Endothelial cell (in vitro differentiated cells): ENCODE data around the gene ZMIZ1. TPM values are rescaled to one million over a fixed set of nuclear protein-coding genes. Genes with fewer than 3 reads are reported as not detected.

Source experiments
- DNase-seq: peaks from one replicate; pipeline ENCODE4 v3.0.0; 2021; ENCODE audit warnings: low spot score
- H3K27ac Mint-ChIP-seq: one replicate; pipeline ENCODE4 v1.8.0; 2021; ENCODE audit warnings: mixed read lengths, inconsistent platforms; ENCODE audit not compliant: unreplicated experiment
- H3K27me3 Mint-ChIP-seq: one replicate; pipeline ENCODE4 v1.8.0; 2021; ENCODE audit warnings: mild to moderate bottlenecking, moderate library complexity, mixed read lengths, inconsistent platforms; ENCODE audit not compliant: unreplicated experiment
- H3K36me3 Mint-ChIP-seq: one replicate; pipeline ENCODE4 v1.8.0; 2021; ENCODE audit warnings: mild to moderate bottlenecking, low read depth, mixed read lengths, inconsistent platforms; ENCODE audit not compliant: unreplicated experiment
- H3K4me1 Mint-ChIP-seq: one replicate; pipeline ENCODE4 v1.8.0; 2021; ENCODE audit warnings: mild to moderate bottlenecking, mixed read lengths, inconsistent platforms; ENCODE audit not compliant: unreplicated experiment
- H3K4me3 Mint-ChIP-seq: one replicate; pipeline ENCODE4 v1.8.0; 2021; ENCODE audit warnings: mild to moderate bottlenecking, mixed read lengths, inconsistent platforms; ENCODE audit not compliant: unreplicated experiment
- H3K9me3 Mint-ChIP-seq: one replicate; pipeline ENCODE4 v1.8.0; 2021; ENCODE audit warnings: mixed read lengths, inconsistent platforms; ENCODE audit not compliant: unreplicated experiment
- CTCF ChIP-seq: fragments of 200-600 bp; sonication (generic); IDR thresholded peaks from one replicate; pipeline ENCODE4 v1.5.0; 2021; ENCODE audit warnings: antibody characterized with exemption; ENCODE audit not compliant: unreplicated experiment
- total RNA-seq: library from RNA; stranded (reverse); fragmentation: NEBNext Ultra II Directional; extraction: Animal tissue kit (Norgen Biotek cat#: 25700); gene quantifications from one replicate; pipeline ENCODE4 v1.2.1, GENCODE V29; 2021; ENCODE audit not compliant: unreplicated experiment

Gene ZMIZ1
- total RNA-seq, 1 donor from 2014 or later = 102 TPM

DNA sequence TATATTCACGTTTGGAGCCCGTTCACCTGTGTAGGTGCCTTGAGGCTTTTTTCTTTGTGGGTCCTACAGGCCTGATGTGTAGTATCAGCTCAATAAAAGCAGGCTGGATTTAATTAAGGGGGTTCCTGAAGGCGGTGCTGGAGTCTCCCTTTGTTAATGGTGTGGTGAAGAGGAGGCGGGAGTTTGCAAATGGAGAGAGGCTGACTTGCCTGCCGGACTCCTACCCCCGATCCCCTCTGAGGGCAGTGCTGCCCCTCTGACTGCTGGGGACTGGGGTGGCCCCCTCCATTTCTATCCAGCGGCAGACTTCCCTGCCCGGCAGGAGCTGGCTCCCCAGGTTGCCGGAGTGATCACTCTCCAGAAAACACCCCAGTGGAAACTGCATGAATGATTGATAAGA is 45.1 kb downstream of the ZMIZ1 start:
- TF ChIP-seq CTCF = no peak
- H3K27me3 Mint-ChIP-seq = peaks cover 6% of the 10 kb centered on the region

GRCh38 chr10:79115302-79115701 is 46.5 kb downstream of the ZMIZ1 start:
- Mint-ChIP-seq H3K27ac (no peak overlapping the region), H3K36me3 (peaks cover 12% of the 10 kb centered on the region), H3K4me1 (peaks cover 13% of the 10 kb centered on the region), H3K4me3 (no peak overlapping the region), H3K9me3 (no peaks in the 10 kb centered on the region), H3K27me3 (peaks cover 7% of the 10 kb centered on the region)
- TF ChIP-seq CTCF = no peak
- DNase-seq = no peak

More for the DNA sequence above, 45.1 kb downstream of the ZMIZ1 start:
- peaks cover 15% of the 10 kb centered on the region for H3K4me1 Mint-ChIP-seq
- no peak for DNase-seq
- H3K9me3 Mint-ChIP-seq = no peaks in the 10 kb centered on the region
- H3K27ac Mint-ChIP-seq = no peak overlapping the region
- H3K4me3 Mint-ChIP-seq = no peak overlapping the region
- peaks cover 5% of the 10 kb centered on the region for H3K36me3 Mint-ChIP-seq

DNA sequence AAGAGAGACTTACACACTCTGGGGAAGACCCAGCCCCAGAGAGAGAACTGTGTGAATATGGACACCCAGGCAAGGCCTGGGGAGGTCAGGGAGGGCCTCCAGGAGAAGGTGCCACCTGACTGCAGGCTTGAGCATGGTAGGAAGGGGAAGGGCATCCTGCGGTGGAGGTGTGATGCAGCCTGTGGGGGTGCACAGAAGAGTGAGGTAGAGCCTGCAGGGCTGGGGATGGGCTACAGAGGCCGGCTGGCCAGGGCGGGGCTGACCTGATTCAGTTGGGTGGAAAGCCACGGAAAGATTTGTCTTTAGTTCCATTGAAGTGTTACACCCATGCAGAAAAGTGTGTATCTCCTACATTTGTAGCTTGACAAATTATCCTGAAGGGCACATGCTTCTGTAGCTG is 47.6 kb downstream of the ZMIZ1 start:
- peaks cover 13% of the 10 kb centered on the region for H3K4me1 Mint-ChIP-seq
- no peaks in the 10 kb centered on the region for H3K9me3 Mint-ChIP-seq
- H3K27me3 Mint-ChIP-seq = peaks cover 7% of the 10 kb centered on the region
- H3K36me3 Mint-ChIP-seq = peaks cover 13% of the 10 kb centered on the region
- DNase-seq = no peak
- TF ChIP-seq CTCF = no peak
- no peak overlapping the region for H3K27ac Mint-ChIP-seq
- no peak overlapping the region for H3K4me3 Mint-ChIP-seq

DNA sequence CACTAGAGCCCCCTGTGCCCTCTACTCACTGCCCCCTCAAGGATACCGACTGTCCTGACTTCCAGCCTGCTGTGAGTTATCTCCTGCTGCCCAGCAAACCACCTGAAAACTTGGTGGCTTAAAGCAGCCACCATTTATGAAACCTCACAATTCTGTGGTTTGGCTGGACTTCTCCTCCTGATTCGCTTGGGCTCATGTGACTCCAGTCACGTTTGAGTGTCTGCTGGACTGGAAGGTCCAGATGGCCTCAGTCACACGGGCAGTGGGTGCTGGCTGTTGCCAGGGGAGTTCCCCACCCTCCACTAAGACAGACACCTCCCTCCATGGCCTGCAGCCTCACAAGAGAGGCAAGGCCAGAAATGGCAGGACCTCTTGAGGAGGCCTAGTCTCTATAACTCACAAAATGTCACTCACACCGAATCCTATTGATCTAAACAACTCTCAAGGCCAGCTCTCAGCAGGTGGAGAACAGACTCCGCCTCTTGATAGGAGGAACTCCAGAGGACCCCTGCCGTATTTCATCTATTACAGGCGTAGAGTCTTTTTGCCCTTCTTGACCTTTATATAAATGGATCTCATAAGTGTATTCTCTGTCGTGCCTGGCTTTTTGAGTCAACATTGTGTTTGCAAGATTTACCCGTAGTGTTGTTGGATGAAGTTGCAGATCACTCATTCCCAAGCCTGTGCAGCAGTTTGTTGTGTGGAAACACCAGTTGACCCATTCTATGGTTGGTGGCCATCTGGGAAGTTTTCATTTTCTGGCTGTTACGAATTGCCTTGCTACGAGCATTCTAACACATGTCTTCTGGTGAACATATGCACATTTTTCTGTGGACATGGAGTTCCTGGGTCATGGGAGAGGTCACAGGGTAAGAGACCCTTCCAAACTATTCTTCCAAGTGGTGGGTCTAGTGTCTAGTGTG is 48.3 kb downstream of the ZMIZ1 start:
- Mint-ChIP-seq H3K4me3 (no peak overlapping the region), H3K9me3 (no peaks in the 10 kb centered on the region), H3K4me1 (peaks cover 9% of the 10 kb centered on the region), H3K36me3 (peaks cover 11% of the 10 kb centered on the region), H3K27me3 (peaks cover 4% of the 10 kb centered on the region), H3K27ac (no peak overlapping the region)
- no peak for DNase-seq
- no peak for TF ChIP-seq CTCF
